Suppressor macrophage treated with lipopolysaccharide for 1 hour (primary cell): ENCODE results near the gene MSH4.
"Not testable (repeated sequence)": the region's sequence is repeated elsewhere in the genome, so short reads cannot be mapped to it uniquely, and the experiment has no call there.

Experiments used
- DNase-seq, 3 donors: peaks; one replicate each; pipeline ENCODE4 v3.0.0-alpha.2; 2020 to 2022

The MSH4 gene

GRCh38 chr1:75796376-75797272 lies at the start of gene MSH4:
TSS of gene MSH4 (plus strand) at chr1:75796882. CDS start at chr1:75796986, 104 bp downstream.
- DNase-seq = no peak

DNA sequence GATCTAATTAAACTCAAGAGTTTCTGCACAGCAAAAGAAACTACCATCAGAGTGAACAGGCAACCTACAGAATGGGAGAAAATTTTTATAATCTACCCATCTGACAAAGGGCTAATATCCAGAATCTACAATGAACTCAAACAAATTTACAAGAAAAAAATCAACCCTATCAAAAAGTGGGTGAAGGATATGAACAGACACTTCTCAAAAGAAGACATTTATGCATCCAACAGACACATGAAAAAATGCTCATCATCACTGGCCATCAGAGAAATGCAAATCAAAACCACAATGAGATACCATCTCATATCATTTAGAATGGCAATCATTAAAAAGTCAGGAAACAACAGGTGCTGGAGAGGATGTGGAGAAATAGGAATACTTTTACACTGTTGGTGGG lies 39.5 kb upstream of the MSH4 start:
- not testable (repeated sequence) for DNase-seq

DNA sequence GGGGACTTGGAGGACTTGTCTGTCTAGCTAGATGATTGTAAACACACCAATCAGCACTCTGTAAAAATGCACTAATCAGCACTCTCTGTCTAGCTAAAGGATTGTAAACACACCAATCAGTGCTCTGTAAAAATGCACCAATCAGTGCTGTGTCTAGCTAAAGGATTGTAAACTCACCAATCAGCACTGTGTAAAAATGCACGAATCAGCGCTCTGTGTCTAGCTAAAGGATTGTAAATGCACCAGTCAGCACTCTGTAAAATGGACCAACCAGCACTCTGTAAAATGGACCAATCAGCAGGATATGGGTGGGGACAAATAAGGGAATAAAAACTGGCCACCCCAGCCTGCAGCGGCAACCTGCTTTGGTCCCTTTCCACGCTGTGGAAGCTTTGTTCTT lies 38.1 kb upstream of the MSH4 start:
- not testable (repeated sequence) for DNase-seq

- no peak for DNase-seq
Observed at GRCh38 chr1:75764057-75764655, 32.5 kb upstream of the MSH4 start.

- DNase-seq = peak in 2 of 3 donors; percentile 16 to 28
Observed at GRCh38 chr1:75765697-75766355, 30.9 kb upstream of the MSH4 start.

DNA sequence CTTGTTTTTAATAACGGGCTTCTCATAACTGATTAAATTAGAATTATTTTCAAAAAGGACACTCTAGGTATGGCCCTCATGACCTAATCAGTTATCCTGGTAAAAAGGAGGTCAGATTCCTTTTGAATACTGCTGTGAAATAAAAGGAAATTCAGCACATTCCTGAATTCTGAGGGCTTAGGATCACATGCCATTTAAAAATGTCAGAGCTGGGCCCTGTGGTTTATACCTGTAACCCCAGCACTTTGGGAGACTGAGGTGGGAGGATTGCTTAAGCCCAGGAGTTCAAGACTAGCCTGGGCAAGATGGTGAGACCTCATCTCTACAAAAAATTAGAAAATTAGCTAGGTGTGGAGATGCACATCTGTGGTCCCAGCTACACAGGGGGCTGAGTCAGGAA lies 28.7 kb upstream of the MSH4 start:
- no peak for DNase-seq

GRCh38 chr1:75770761-75771160 lies 25.9 kb upstream of the MSH4 start:
- DNase-seq = no peak

DNA sequence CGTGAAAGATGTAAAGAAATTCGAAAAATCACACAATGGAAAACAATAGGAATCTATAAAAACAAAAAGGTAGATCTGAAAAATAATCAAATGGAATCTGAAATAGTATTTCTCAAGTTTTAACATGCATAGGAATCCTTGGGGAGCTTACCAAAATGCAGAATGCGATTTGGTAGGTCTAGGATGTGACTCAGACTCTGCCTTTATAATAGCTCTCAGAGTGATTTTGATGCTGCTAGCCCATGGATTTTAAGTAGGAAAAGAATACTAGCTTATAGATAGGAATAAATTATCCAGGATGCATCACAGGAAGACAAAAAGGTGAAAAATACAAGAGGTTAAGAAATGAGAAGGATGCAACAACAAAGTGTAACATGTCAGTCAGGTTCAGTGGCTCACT lies 24.7 kb upstream of the MSH4 start:
- DNase-seq = no peak

GRCh38 chr1:75777812-75778211 lies 18.9 kb upstream of the MSH4 start:
- not testable (repeated sequence) for DNase-seq

DNA sequence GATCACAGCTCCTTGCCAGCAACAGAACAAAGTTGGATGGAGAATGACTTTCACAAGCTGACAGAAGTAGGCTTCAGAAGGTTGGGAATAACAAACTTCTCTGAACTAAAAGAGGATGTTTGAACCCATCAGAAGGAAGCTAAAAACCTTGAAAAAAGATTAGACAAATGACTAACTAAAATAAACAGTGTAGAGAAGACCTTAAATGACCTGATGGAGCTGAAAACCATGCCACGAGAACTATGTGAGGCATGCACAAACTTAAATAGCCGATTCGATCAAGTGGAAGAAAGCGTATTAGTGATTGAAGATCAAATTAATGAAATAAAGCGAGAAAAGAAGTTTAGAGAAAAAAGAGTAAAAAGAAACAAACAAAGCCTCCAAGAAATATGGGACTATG lies 18.0 kb upstream of the MSH4 start:
- not testable (repeated sequence) for DNase-seq

- not testable (repeated sequence) for DNase-seq
Observed at GRCh38 chr1:75780183-75780582, 16.5 kb upstream of the MSH4 start.

DNA sequence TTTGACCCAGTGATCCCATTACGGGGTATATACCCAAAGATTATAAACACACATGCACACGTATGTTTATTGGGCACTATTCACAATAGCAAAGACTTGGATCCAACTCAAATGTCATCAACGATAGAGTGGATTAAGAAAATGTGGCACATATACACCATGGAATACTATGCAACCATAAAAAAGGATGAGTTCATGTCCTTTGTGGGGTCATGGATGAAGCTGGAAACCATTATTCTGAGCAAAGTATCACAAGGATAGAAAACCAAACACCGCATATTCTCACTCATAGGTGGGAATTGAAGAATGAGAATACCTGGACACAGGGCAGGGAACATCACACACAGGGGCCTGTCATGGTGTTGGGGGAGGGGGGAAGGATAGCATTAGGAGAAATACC lies 12.8 kb upstream of the MSH4 start:
- DNase-seq = not testable (repeated sequence)

- DNase-seq = no peak
Observed at GRCh38 chr1:75785320-75785982, 11.2 kb upstream of the MSH4 start.

DNA sequence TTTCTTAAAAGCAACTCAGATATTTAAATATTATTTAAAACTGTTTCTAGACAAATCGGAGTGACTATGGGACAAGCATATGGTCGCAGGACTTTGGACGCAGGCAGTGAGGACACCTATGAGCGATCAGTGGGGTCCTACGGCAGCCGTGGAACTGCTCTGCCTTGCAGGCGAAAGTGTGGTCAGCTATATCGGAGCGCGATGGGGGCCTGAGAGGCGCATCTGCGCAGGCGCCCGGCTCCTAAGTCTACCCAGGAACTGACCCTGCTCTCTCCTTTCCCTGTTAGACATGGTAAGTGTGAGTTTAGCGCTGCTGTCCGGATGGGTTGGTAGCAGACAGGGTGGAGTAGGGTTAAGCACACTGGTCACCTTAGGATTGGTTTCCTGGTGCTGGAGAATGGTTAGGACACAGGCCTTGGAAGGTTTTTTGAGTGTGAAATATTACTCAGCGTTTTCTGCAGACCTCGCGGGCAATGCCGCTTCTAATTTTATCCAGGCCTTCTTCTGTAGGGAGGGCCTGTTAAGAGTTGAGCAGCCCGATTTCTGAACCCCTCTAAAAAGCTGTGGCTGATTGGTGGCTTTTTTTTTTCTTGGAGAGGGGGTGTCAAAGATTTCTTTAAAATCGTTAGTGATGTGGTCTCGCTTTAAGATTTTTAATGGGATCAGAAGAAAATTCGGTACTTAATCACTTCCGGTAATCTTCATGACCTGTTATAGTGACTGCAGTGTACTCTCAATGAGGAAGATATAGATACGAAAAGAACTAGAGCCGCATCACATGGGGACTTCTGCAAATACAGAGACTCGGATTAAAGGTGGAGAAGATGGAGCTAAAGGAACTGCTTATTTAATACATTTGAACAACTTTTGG lies 10.5 kb upstream of the MSH4 start, which contains the start of gene RABGGTB:
Gene RABGGTB (plus strand): TSS at position 274 of the 871 bp plus-strand sequence. CDS start 16 bp downstream, at position 290.
- peak; percentile 96 to 98 (median 97) for DNase-seq

GRCh38 chr1:75786901-75787493 lies 9.7 kb upstream of the MSH4 start:
- peak in 1 of 3 donors; percentile 8 for DNase-seq

- DNase-seq = no peak
Observed at GRCh38 chr1:75787524-75787923, 9.2 kb upstream of the MSH4 start.

DNA sequence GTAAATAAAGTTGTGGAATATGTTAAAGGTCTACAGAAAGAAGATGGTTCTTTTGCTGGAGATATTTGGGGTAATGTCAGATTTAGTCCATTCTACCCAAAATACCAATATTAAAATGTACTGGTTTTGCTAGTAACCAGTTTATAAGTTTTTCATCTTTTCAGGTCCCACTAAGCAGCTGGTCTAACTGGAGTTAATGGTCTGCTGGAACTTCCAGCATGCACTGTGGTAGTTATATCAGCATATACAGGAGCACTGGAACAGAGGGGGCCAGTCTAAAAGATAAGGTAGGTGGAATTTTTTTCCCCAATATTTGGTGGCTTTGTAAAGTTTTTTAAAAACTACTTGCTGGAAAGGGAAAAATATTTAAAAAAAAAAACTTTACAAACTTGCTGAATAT lies 6.7 kb upstream of the MSH4 start:
- no peak for DNase-seq

GRCh38 chr1:75791022-75791421 lies 5.7 kb upstream of the MSH4 start:
- peak in 1 of 3 donors; percentile 24 for DNase-seq

GRCh38 chr1:75792091-75792490 lies 4.6 kb upstream of the MSH4 start:
- no peak for DNase-seq

DNA sequence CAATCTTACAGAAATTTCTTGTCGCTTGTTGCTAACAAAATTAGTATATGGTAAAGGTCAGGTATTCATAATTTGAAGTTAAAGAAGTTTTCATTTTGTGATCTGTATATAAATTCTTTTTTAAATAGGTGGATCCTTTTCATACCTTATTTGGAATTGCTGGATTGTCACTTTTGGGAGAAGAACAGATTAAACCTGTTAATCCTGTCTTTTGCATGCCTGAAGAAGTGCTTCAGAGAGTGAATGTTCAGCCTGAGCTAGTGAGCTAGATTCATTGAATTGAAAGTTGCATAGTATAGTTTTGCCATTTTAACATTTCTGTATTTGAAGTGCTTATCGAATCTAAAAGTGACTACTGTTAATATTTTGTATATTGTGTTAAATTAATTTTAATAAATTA lies 2.3 kb upstream of the MSH4 start:
- DNase-seq = no peak

DNA sequence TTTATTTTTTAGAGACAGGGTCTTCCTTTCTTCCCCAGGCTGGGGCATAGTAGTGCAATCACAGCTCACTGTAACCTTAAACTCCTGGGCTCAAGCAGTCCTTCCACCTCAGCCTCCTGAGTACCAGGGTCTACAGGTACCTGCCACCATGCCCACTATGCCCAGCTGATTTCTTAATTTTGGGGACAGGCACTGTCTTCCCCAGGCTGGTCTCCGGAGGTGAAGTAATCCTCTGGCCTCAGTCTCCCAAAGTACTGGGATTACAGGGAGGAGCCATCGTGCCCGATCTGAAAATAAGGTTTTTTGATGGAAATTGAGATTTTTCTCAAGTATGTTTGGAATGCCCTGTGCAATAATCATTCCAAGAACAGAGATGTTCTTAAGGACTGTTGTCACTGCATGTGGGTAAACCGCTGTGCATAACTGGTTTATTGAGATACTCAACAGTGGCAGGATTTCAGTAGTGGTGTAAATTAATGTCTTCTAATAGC lies 934 bp upstream of the MSH4 start:
- DNase-seq = no peak

GRCh38 chr1:75797273-75797588 lies 549 bp downstream of the MSH4 start:
- no peak for DNase-seq
